Measurements from ENCODE around the gene CCNQ.

CCNQ gene

GRCh38 chrX:153560466-153560865, 38.5 kb downstream of the CCNQ start:
- Histone ChIP-seq H4K20me1 (peaks cover 0 to 31% (median 0%) of the 10 kb centered on the region in 11 experiments; a peak in 6 of 22 replicates), H3K27ac (peak overlapping the region in 10 of 11 experiments; percentile 15 to 68 (median 60); a peak in 16 of 22 replicates), H3K9me3 (replicated peaks in 1 of 11) (no peaks in the 10 kb centered on the region), H3K9ac (peak overlapping the region in 9 of 11 experiments; percentile 9 to 55 (median 44); a peak in 10 of 22 replicates), H3K4me3 (peak overlapping the region in 3 of 10 experiments; percentile 28 to 31 (median 28); a peak in 3 of 20 replicates), H3K4me1 (peaks cover 74 to 99% (median 95%) of the 10 kb centered on the region in 10 experiments), H3K4me2 (peak overlapping the region; percentile 57 to 84 (median 72)), H3K36me3 (no peaks in the 10 kb centered on the region), H3K27me3 (peaks cover 13 to 100% (median 89%) of the 10 kb centered on the region in 11 experiments; a peak in 20 of 22 replicates)
- TF ChIP-seq Cebpa-rat (IDR thresholded peaks at IDR 0.05): no peak

GRCh38 chrX:153560000-153560399, 38.9 kb downstream of the CCNQ start:
- H4K20me1 ChIP-seq: peaks cover 0 to 33% (median 4%) of the 10 kb centered on the region in 11 experiments; a peak in 9 of 22 replicates
- H3K9ac ChIP-seq: peak overlapping the region in 9 of 11 experiments; percentile 9 to 55 (median 44); a peak in 11 of 22 replicates
- no peaks in the 10 kb centered on the region for H3K36me3 ChIP-seq
- peak in 4 of 11 experiments; percentile 21 to 49 (median 42); a peak in 5 of 22 replicates for TF ChIP-seq Cebpa-rat (IDR thresholded peaks at IDR 0.05)
- H3K27me3 ChIP-seq: peaks cover 13 to 100% (median 89%) of the 10 kb centered on the region in 11 experiments; a peak in 20 of 22 replicates
- peak overlapping the region in 10 of 11 experiments; percentile 15 to 68 (median 60); a peak in 17 of 22 replicates for H3K27ac ChIP-seq
- peak overlapping the region in 3 of 10 experiments; percentile 28 to 31 (median 28); a peak in 4 of 20 replicates for H3K4me3 ChIP-seq
- peaks cover 72 to 99% (median 95%) of the 10 kb centered on the region in 10 experiments for H3K4me1 ChIP-seq
- peak overlapping the region; percentile 57 to 84 (median 72) for H3K4me2 ChIP-seq
- no peaks in the 10 kb centered on the region for H3K9me3 ChIP-seq (replicated peaks in 1 of 11)

- H3K9me3 ChIP-seq (replicated peaks in 1 of 11): no peaks in the 10 kb centered on the region
- no peaks in the 10 kb centered on the region for H3K36me3 ChIP-seq
- H3K9ac ChIP-seq: peak overlapping the region in 3 of 11 experiments; percentile 24 to 48 (median 38); a peak in 3 of 22 replicates
- H3K4me1 ChIP-seq: peaks cover 62 to 83% (median 76%) of the 10 kb centered on the region in 10 experiments
- no peak overlapping the region for H3K4me3 ChIP-seq
- H3K4me2 ChIP-seq: peak overlapping the region; percentile 57 to 84 (median 70)
- H3K27me3 ChIP-seq: peaks cover 26 to 100% (median 86%) of the 10 kb centered on the region in 11 experiments
- peaks cover 0 to 44% (median 6%) of the 10 kb centered on the region in 11 experiments; a peak in 12 of 22 replicates for H4K20me1 ChIP-seq
- no peak for TF ChIP-seq Cebpa-rat (IDR thresholded peaks at IDR 0.05)
- peak overlapping the region in 6 of 11 experiments; percentile 4 to 48 (median 29); a peak in 4 of 22 replicates for H3K27ac ChIP-seq
Observed at GRCh38 chrX:153557618-153558355, 41.2 kb downstream of the CCNQ start.

DNA sequence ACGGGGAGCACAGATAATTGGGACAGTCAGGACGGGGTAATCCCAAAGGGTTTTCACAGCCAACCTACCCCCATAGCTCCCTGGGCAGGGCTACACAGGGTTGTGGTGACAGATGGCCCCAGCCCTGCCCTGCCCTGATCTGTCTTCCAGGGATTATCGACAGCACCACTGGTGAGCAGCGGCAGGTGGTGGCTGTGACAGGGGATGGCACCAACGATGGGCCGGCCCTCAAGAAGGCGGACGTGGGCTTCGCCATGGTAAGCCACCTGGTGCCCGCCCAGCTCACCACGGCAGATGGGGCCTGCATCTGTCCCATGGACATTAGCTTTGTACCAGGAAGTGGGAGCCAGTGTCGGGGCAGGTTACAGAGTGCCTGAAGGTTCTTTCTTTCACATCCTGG, 42.2 kb downstream of the CCNQ start:
- H3K4me3 ChIP-seq: no peak overlapping the region
- H3K27me3 ChIP-seq: peaks cover 28 to 100% (median 88%) of the 10 kb centered on the region in 11 experiments
- H3K27ac ChIP-seq: peak overlapping the region in 2 of 11 experiments; percentile 27 to 48; a peak in 1 of 22 replicates
- H3K9ac ChIP-seq: peak overlapping the region in 2 of 11 experiments; percentile 38 to 48; a peak in 1 of 22 replicates
- peaks cover 57 to 73% (median 66%) of the 10 kb centered on the region in 10 experiments for H3K4me1 ChIP-seq
- H4K20me1 ChIP-seq: peaks cover 0 to 49% (median 6%) of the 10 kb centered on the region in 11 experiments; a peak in 12 of 22 replicates
- H3K4me2 ChIP-seq: peak overlapping the region; percentile 57 to 84 (median 70)
- TF ChIP-seq Cebpa-rat (IDR thresholded peaks at IDR 0.05): no peak
- H3K36me3 ChIP-seq: no peaks in the 10 kb centered on the region
- no peaks in the 10 kb centered on the region for H3K9me3 ChIP-seq (replicated peaks in 1 of 11)

- Histone ChIP-seq H4K20me1 (peaks cover 0 to 51% (median 6%) of the 10 kb centered on the region in 11 experiments; a peak in 12 of 22 replicates), H3K4me2 (peak overlapping the region in 10 of 11 experiments; percentile 21 to 65 (median 44); a peak in 15 of 22 replicates)
- no peak for TF ChIP-seq Cebpa-rat (IDR thresholded peaks at IDR 0.05)
Observed at GRCh38 chrX:153554519-153555167, 44.3 kb downstream of the CCNQ start.

GRCh38 chrX:153551135-153551534, 47.8 kb downstream of the CCNQ start:
- peak overlapping the region in 1 of 11 experiments; percentile 32; a peak in 2 of 22 replicates for H3K27ac ChIP-seq
- H3K36me3 ChIP-seq: no peaks in the 10 kb centered on the region
- H3K4me1 ChIP-seq: peaks cover 15 to 38% (median 23%) of the 10 kb centered on the region in 10 experiments
- TF ChIP-seq Cebpa-rat (IDR thresholded peaks at IDR 0.05): peak in 3 of 11 experiments; percentile 38 to 53 (median 43); a peak in 3 of 22 replicates
- no peak overlapping the region for H3K9ac ChIP-seq
- peaks cover 0 to 59% (median 7%) of the 10 kb centered on the region in 11 experiments; a peak in 11 of 22 replicates for H4K20me1 ChIP-seq
- H3K27me3 ChIP-seq: peaks cover 42 to 97% (median 85%) of the 10 kb centered on the region in 11 experiments
- no peak overlapping the region for H3K4me3 ChIP-seq
- no peaks in the 10 kb centered on the region for H3K9me3 ChIP-seq (replicated peaks in 1 of 11)
- H3K4me2 ChIP-seq: peak overlapping the region in 9 of 11 experiments; percentile 2 to 52 (median 36); a peak in 13 of 22 replicates

More at GRCh38 chrX:153554519-153555167, 44.3 kb downstream of the CCNQ start:
- Histone ChIP-seq H3K27me3 (peaks cover 35 to 100% (median 87%) of the 10 kb centered on the region in 11 experiments), H3K27ac (peak overlapping the region in 3 of 11 experiments; percentile 11 to 32 (median 26); a peak in 2 of 22 replicates), H3K36me3 (no peaks in the 10 kb centered on the region), H3K4me3 (no peak overlapping the region), H3K9ac (peak overlapping the region in 5 of 11 experiments; percentile 24 to 44 (median 35); a peak in 8 of 22 replicates), H3K4me1 (peaks cover 45 to 64% (median 55%) of the 10 kb centered on the region in 10 experiments), H3K9me3 (replicated peaks in 1 of 11) (no peaks in the 10 kb centered on the region)

GRCh38 chrX:153549807-153550206, 49.1 kb downstream of the CCNQ start:
- no peak overlapping the region for H3K4me3 ChIP-seq
- TF ChIP-seq Cebpa-rat (IDR thresholded peaks at IDR 0.05): no peak
- H3K4me1 ChIP-seq: peaks cover 4 to 33% (median 13%) of the 10 kb centered on the region in 10 experiments
- no peak overlapping the region for H3K4me2 ChIP-seq
- no peaks in the 10 kb centered on the region for H3K36me3 ChIP-seq
- H4K20me1 ChIP-seq: peaks cover 0 to 67% (median 0%) of the 10 kb centered on the region in 11 experiments; a peak in 10 of 22 replicates
- H3K27ac ChIP-seq: no peak overlapping the region
- no peak overlapping the region for H3K9ac ChIP-seq
- peaks cover 43 to 97% (median 86%) of the 10 kb centered on the region in 11 experiments for H3K27me3 ChIP-seq
- no peaks in the 10 kb centered on the region for H3K9me3 ChIP-seq (replicated peaks in 1 of 11)

DNA sequence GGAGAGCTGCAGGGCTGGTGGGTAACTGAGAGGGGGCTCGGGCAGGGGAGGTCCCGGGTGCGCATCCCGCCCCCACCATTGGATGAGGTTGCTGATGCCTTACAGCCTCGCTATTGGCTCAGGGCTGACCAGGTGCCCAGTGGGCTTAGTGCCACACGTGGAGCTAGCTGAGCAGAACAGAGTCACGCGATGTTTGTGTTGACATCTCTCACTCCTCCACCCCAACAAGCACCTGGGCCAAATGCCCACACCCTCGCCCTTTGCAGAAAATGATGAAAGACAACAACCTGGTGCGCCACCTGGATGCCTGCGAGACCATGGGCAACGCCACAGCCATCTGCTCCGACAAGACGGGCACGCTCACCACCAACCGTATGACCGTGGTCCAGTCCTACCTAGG, 49.7 kb downstream of the CCNQ start:
- H3K27me3 ChIP-seq: peaks cover 41 to 97% (median 89%) of the 10 kb centered on the region in 11 experiments
- no peak overlapping the region for H3K4me2 ChIP-seq
- no peaks in the 10 kb centered on the region for H3K36me3 ChIP-seq
- H3K9ac ChIP-seq: no peak overlapping the region
- peaks cover 0 to 33% (median 13%) of the 10 kb centered on the region in 10 experiments; a peak in 13 of 20 replicates for H3K4me1 ChIP-seq
- no peak for TF ChIP-seq Cebpa-rat (IDR thresholded peaks at IDR 0.05)
- H3K4me3 ChIP-seq: no peak overlapping the region
- peaks cover 0 to 65% (median 0%) of the 10 kb centered on the region in 11 experiments; a peak in 10 of 22 replicates for H4K20me1 ChIP-seq
- no peak overlapping the region for H3K27ac ChIP-seq
- no peaks in the 10 kb centered on the region for H3K9me3 ChIP-seq (replicated peaks in 1 of 11)

Measured in BLaER1 treated with 17β-estradiol and CSF1 and Interleukin-3, amounts not matched to agents 10 nM and 100 nM (cell line).